GM12872 (cell line): ENCODE measurements around the gene ZSCAN29.

Experiments used
- TF ChIP-seq, protein P1 (sequence below): IDR thresholded peaks from 3 replicates; pipeline ENCODE4 v1.5.1; 2011; ENCODE audit warnings: low read depth, mild to moderate bottlenecking, low read length, moderate library complexity; ENCODE audit not compliant: insufficient read depth

ZSCAN29 gene

GRCh38 chr15:43406189-43406588 is 35.3 kb upstream of the ZSCAN29 start:
- TF ChIP-seq, protein P1, sequence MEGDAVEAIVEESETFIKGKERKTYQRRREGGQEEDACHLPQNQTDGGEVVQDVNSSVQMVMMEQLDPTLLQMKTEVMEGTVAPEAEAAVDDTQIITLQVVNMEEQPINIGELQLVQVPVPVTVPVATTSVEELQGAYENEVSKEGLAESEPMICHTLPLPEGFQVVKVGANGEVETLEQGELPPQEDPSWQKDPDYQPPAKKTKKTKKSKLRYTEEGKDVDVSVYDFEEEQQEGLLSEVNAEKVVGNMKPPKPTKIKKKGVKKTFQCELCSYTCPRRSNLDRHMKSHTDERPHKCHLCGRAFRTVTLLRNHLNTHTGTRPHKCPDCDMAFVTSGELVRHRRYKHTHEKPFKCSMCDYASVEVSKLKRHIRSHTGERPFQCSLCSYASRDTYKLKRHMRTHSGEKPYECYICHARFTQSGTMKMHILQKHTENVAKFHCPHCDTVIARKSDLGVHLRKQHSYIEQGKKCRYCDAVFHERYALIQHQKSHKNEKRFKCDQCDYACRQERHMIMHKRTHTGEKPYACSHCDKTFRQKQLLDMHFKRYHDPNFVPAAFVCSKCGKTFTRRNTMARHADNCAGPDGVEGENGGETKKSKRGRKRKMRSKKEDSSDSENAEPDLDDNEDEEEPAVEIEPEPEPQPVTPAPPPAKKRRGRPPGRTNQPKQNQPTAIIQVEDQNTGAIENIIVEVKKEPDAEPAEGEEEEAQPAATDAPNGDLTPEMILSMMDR, result no peak

DNA sequence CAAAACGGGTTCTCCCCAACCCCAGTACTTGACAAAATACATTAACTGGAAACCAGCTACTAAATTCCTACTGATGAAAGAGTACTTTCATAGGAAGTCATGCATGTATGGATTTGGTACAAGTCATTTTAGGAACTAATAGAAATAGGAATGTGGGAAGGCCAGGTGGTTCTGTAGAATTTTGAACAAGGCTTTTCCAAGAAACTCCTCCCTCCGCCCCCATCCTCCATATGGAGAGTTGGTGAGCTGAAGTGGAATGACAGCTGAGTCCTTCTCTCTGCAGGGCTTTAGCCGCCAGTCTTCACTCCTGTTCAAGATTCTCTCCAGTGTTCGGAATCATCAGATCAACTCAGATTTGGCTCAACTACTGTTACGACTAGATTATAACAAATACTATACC is 33.3 kb upstream of the ZSCAN29 start:
- TF ChIP-seq, protein P1, result no peak

DNA sequence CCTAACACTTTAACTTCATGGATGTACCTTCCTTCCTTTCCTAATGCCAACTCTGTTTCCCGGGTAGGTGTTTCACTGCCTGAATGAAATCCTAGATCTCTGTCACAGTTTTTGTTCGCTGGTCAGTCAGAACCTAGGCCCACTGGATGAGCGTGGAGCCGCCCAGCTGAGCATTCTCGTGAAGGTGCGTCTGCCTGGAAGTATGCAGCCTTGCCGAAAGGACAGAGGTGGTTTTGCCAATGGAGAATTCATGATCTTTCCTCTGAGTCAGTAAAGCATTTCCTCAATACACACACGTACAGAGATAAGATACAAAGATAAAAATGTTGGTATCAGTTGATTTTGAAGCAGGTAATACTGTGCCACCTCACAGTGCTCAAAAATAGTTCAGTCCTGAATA is 32.8 kb upstream of the ZSCAN29 start:
- TF ChIP-seq, protein P1, result no peak

DNA sequence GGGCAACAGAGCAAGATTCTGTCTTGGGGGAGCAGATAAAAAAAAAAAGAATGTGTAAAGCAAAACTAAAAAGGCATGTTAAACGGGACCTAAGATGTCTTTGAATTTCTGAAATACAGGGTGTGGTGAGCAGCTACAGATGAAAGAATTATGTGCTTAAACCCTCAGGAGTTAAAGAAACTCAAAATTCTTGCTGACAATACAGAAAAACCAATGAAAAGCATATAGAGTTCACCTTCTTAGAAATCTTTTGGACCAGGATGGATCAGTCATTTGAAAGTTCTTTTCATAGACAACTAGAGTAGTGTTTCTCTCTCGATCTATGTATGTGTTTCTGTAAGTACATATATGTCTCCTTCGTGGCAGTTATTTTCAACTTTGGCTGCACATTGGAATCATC is 31.4 kb upstream of the ZSCAN29 start:
- TF ChIP-seq, protein P1, result no peak

- TF ChIP-seq, protein P1, result no peak
Observed at GRCh38 chr15:43390723-43391122, 19.9 kb upstream of the ZSCAN29 start.

- TF ChIP-seq, protein P1, result no peak
Observed at GRCh38 chr15:43383070-43383469, 12.2 kb upstream of the ZSCAN29 start.

- TF ChIP-seq, protein P1, result no peak
Observed at GRCh38 chr15:43382310-43382709, 11.5 kb upstream of the ZSCAN29 start.

DNA sequence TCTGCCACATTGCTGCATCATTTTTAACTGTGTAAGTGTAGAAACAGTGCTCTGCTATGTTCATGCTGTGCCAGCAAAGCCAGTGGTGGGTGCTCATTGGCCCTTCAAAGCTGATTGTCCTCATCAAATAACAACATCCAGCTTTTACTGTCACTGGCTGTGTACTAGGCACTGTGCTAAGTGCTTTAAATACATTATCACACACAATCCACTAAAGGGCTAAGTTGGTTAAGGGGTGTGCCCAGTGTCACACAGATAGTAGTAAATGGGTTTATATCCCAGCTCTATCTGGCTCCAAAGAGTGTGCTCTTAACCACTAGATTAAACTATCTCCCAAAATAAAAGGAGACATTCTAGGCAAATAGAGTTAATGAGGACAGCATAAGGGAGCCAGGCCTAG is 7.8 kb upstream of the ZSCAN29 start:
- TF ChIP-seq, protein P1, result no peak
